Esophagus squamous epithelium (tissue), 5 donors: ENCODE measurements around the gene PRKACG. TPM values are rescaled to one million over a fixed set of nuclear protein-coding genes. Genes with fewer than 3 reads are reported as not detected.
A peak's percentile ranks its signal among the peaks of the same experiment; 100 is the strongest.

Experiments
- DNase-seq: peaks from one replicate; lab custom pipeline; 2025; lab: John Stamatoyannopoulos, UW
- H3K27ac ChIP-seq, 4 donors: fragments of 200-600 bp; sonication (generic); one replicate each; pipeline ENCODE4 v1.5.1; 2016 to 2019; ENCODE audit warnings: mild to moderate bottlenecking in 1 of 4
- H3K27me3 ChIP-seq, 4 donors: fragments of 200-600 bp; sonication (generic); 1 replicate in 3 of 4; 2 replicates in 1 of 4; pipeline versions ENCODE4 v1.5.1 to v1.6.0; 2017 to 2021; ENCODE audit warnings: antibody characterized with exemption in 1 of 4
- H3K36me3 ChIP-seq, 3 donors: fragments of 200-600 bp; sonication (generic); one replicate each; pipeline ENCODE4 v1.5.1; 2016 to 2019
- H3K4me1 ChIP-seq, 3 donors: fragments of 200-600 bp; sonication (generic); one replicate each; pipeline ENCODE4 v1.5.1; 2017 to 2019
- H3K4me3 ChIP-seq, 4 donors: fragments of 200-600 bp; sonication (generic); 1 replicate in 3 of 4; 2 replicates in 1 of 4; pipeline ENCODE4 v1.5.1; 2016 to 2019; ENCODE audit warnings: mild to moderate bottlenecking in 2 of 4, moderate library complexity in 1 of 4
- H3K9me3 ChIP-seq, 3 donors: fragments of 200-600 bp; sonication (generic); one replicate each; pipeline ENCODE4 v1.5.1; 2016 to 2019
- CTCF ChIP-seq, 6 experiments: fragments of 450-650 bp in 4 of 6; fragments of 200-600 bp in 2 of 6; sonication (generic) in 2 of 6; IDR thresholded peaks; one replicate each; pipeline ENCODE4 v1.5.1; 2016 to 2019; ENCODE audit warnings: antibody characterized with exemption in 6 of 6, mild to moderate bottlenecking in 4 of 6, moderate library complexity in 4 of 6
- POLR2A ChIP-seq, 4 donors: fragments of 450-650 bp; IDR thresholded peaks; one replicate each; pipeline ENCODE4 v1.6.1; 2017; ENCODE audit warnings: antibody characterized with exemption in 4 of 4, mild to moderate bottlenecking in 4 of 4, moderate library complexity in 3 of 4
- WGBS, 2 donors: methylation state at CpG; one replicate each; pipeline ENCODE4 v1.1.5; 2018; 5-methylcytosine and 5-hydroxymethylcytosine counted together
- intact Hi-C: fragments of 100-400 bp; cut with DNase I; formaldehyde crosslinking; loops from one replicate; pipeline ENCODE4 v1.15.0; 2022
- total RNA-seq, 4 donors: library from RNA; depleted of rRNA; stranded (reverse); fragments of >200 nt; gene quantifications; one replicate each; pipeline ENCODE4 v1.1.0, GENCODE V29; 2016
- donor health status: DM: yes; HTN: yes; CAD: no.

Gene PRKACG
- total RNA-seq, 4 donors from 2014 or later = not detected

GRCh38 chr9:69004836-69005235, 9.1 kb downstream of the PRKACG start:
- H3K9me3 ChIP-seq = no peaks in the 10 kb centered on the region
- H3K27ac ChIP-seq = no peak overlapping the region
- no peaks in the 10 kb centered on the region for H3K36me3 ChIP-seq
- no peak for DNase-seq
- intact Hi-C loops = loop anchor here (5.0 kb wide), 1 partner anchor 423 kb away; no protein-coding TSS in a partner anchor
- no peak overlapping the region for H3K4me3 ChIP-seq
- WGBS, 2 donors = 26 to 35% methylated on average over 2 of the region's 2 CpGs
- H3K4me1 ChIP-seq = no peaks in the 10 kb centered on the region
- TF ChIP-seq POLR2A (IDR thresholded peaks at IDR 0.05) (no peak), CTCF (IDR thresholded peaks at IDR 0.05) (no peak)
- peaks cover 0 to 14% (median 1%) of the 10 kb centered on the region in 4 donors for H3K27me3 ChIP-seq

- Histone ChIP-seq H3K27ac (no peak overlapping the region), H3K27me3 (peaks cover 0 to 9% (median 1%) of the 10 kb centered on the region in 4 donors), H3K36me3 (no peaks in the 10 kb centered on the region), H3K9me3 (no peaks in the 10 kb centered on the region), H3K4me3 (no peak overlapping the region), H3K4me1 (no peaks in the 10 kb centered on the region)
- intact Hi-C loops = loop anchor here (5.0 kb wide), 1 partner anchor 421 kb away; no protein-coding TSS in a partner anchor
- no peak for DNase-seq
- 67 to 73% methylated on average over 8 of the region's 8 CpGs for WGBS, 2 donors
- TF ChIP-seq CTCF (IDR thresholded peaks at IDR 0.05) (no peak), POLR2A (IDR thresholded peaks at IDR 0.05) (no peak)
Measured at GRCh38 chr9:69003051-69003450, 10.9 kb downstream of the PRKACG start.

GRCh38 chr9:69001921-69002320, 12.0 kb downstream of the PRKACG start:
- TF ChIP-seq CTCF (IDR thresholded peaks at IDR 0.05) (no peak), POLR2A (IDR thresholded peaks at IDR 0.05) (no peak)
- DNase-seq = no peak
- Histone ChIP-seq H3K4me1 (no peaks in the 10 kb centered on the region), H3K27ac (no peak overlapping the region), H3K4me3 (no peak overlapping the region), H3K9me3 (no peaks in the 10 kb centered on the region), H3K27me3 (peaks cover 0 to 6% (median 1%) of the 10 kb centered on the region in 4 donors), H3K36me3 (no peaks in the 10 kb centered on the region)
- 77% methylated on average over 6 to 7 of the region's 8 CpGs for WGBS, 2 donors
- intact Hi-C loops = loop anchor here (5.0 kb wide), 1 partner anchor 420 kb away; no protein-coding TSS in a partner anchor

GRCh38 chr9:68999393-69000105, 14.4 kb downstream of the PRKACG start:
- H3K36me3 ChIP-seq = no peaks in the 10 kb centered on the region
- no peak overlapping the region for H3K4me3 ChIP-seq
- no peak overlapping the region for H3K27ac ChIP-seq
- no peak for TF ChIP-seq POLR2A (IDR thresholded peaks at IDR 0.05)
- TF ChIP-seq CTCF (IDR thresholded peaks at IDR 0.05) = peak; percentile 38 to 79 (median 64)
- no peak for DNase-seq
- intact Hi-C loops = loop anchor here (5.0 kb wide), 1 partner anchor 417 kb away; no protein-coding TSS in a partner anchor
- 29 to 37% methylated on average over 10 of the region's 10 CpGs for WGBS, 2 donors
- H3K9me3 ChIP-seq = no peaks in the 10 kb centered on the region
- H3K27me3 ChIP-seq = peaks cover 0 to 3% (median 1%) of the 10 kb centered on the region in 4 donors
- no peaks in the 10 kb centered on the region for H3K4me1 ChIP-seq

- Histone ChIP-seq H3K4me1 (no peaks in the 10 kb centered on the region), H3K36me3 (no peaks in the 10 kb centered on the region), H3K4me3 (no peak overlapping the region), H3K9me3 (no peaks in the 10 kb centered on the region), H3K27me3 (peaks cover 0 to 3% (median under 1%) of the 10 kb centered on the region in 4 donors), H3K27ac (no peak overlapping the region)
- no peak for DNase-seq
- 64 to 81% methylated on average over 5 of the region's 5 CpGs for WGBS, 2 donors
- intact Hi-C loops = no loop called here
- TF ChIP-seq POLR2A (IDR thresholded peaks at IDR 0.05) (no peak), CTCF (IDR thresholded peaks at IDR 0.05) (no peak)
Measured at GRCh38 chr9:68998812-68999211, 15.1 kb downstream of the PRKACG start.
